H1 (cell line): Measurements from ENCODE around the gene NTMT1. TPM values are rescaled to one million over a fixed set of nuclear protein-coding genes. Genes with fewer than 3 reads are reported as not detected.

Experiments used
- CTCF ChIA-PET: fragments of 300-600 bp; sonication (Branson Sonifier 250); formaldehyde crosslinking; loops from one replicate; lab custom pipeline; 2021; ENCODE audit not compliant: partially characterized antibody; lab: Charles Lee
- POLR2A ChIA-PET: fragments of 300-600 bp; sonication (Branson Sonifier 250); formaldehyde crosslinking; loops from one replicate; lab custom pipeline; 2021; ENCODE audit warnings: inconsistent platforms; ENCODE audit not compliant: partially characterized antibody; lab: Charles Lee
- DNase-seq, 2 experiments: peaks; one replicate each; pipeline versions ENCODE4 v3.0.0 to v3.0.0-alpha.2; 2010 to 2022; ENCODE audit warnings: low spot score in 2 of 2, low read depth in 1 of 2, mixed read lengths in 1 of 2
- FAIRE-seq: peaks from 2 replicates; lab custom pipeline; 2011; peaks lifted over from hg19 to GRCh38; lab: Jason Lieb, UNC
- H2AFZ ChIP-seq: 2 replicates; pipeline ENCODE4 v1.8.1; 2012; ENCODE audit warnings: low read length, inconsistent platforms
- H2AK5ac ChIP-seq: 2 replicates; pipeline ENCODE4 v1.6.1; 2013; ENCODE audit warnings: low read depth, low read length
- H2BK120ac ChIP-seq: replicated peaks from 2 replicates; pipeline ENCODE3; 2013; ENCODE audit warnings: low read depth, low read length, inconsistent platforms
- H2BK12ac ChIP-seq: 2 replicates; pipeline ENCODE4 v1.6.1; 2013; ENCODE audit warnings: low read depth, low read length
- H2BK15ac ChIP-seq: 2 replicates; pipeline ENCODE4 v1.6.1; 2013; ENCODE audit warnings: low read length
- H2BK20ac ChIP-seq: 2 replicates; pipeline ENCODE4 v1.6.1; 2013; ENCODE audit warnings: low read length
- H2BK5ac ChIP-seq: 2 replicates; pipeline ENCODE4 v1.6.1; 2013; ENCODE audit warnings: low read depth, low read length
- H3K14ac ChIP-seq: 2 replicates; pipeline ENCODE4 v1.6.1; 2013; ENCODE audit warnings: inconsistent platforms; ENCODE audit not compliant: insufficient read length
- H3K18ac ChIP-seq: 2 replicates; pipeline ENCODE4 v1.6.1; 2013; ENCODE audit warnings: low read length; ENCODE audit errors: extremely low read depth
- H3K23ac ChIP-seq: 2 replicates; pipeline ENCODE4 v1.6.1; 2013; ENCODE audit warnings: inconsistent platforms; ENCODE audit not compliant: insufficient read length
- H3K23me2 ChIP-seq: 2 replicates; pipeline ENCODE4 v1.6.1; 2013; ENCODE audit warnings: low read depth, low read length
- H3K27ac ChIP-seq: 2 replicates; pipeline ENCODE4 v1.6.1; 2011; ENCODE audit warnings: low read depth, low read length, inconsistent platforms
- H3K27me3 ChIP-seq, 4 experiments: replicated peaks in 1 of 4; 1 replicate in 1 of 4; 2 replicates in 3 of 4; pipeline versions ENCODE4 v1.6.1 to v1.8.1; 2011 to 2013; ENCODE audit warnings: low read length in 3 of 4, mild to moderate bottlenecking in 3 of 4, inconsistent platforms in 2 of 4, mixed read lengths in 2 of 4, moderate library complexity in 1 of 4; ENCODE audit not compliant: control insufficient read depth in 3 of 4, insufficient read depth in 3 of 4; ENCODE audit errors: extremely low read depth in 1 of 4
- H3K36me3 ChIP-seq, 4 experiments: 2 replicates each; pipeline versions ENCODE4 v1.6.1 to v1.8.1; 2011 to 2013; ENCODE audit warnings: mild to moderate bottlenecking in 4 of 4, low read length in 3 of 4, moderate library complexity in 2 of 4, control low read depth in 1 of 4, inconsistent platforms in 1 of 4; ENCODE audit not compliant: insufficient read depth in 4 of 4, control insufficient read depth in 2 of 4
- H3K4ac ChIP-seq: replicated peaks from 2 replicates; pipeline ENCODE3; 2013; ENCODE audit warnings: low read length, low read depth, mixed read lengths, inconsistent platforms; ENCODE audit not compliant: insufficient read length
- H3K4me1 ChIP-seq, 4 experiments: replicated peaks in 1 of 4; 1 replicate in 1 of 4; 2 replicates in 3 of 4; pipeline versions ENCODE4 v1.6.1 to v1.8.1; 2011 to 2013; ENCODE audit warnings: low read length in 3 of 4, inconsistent platforms in 2 of 4, mixed read lengths in 1 of 4; ENCODE audit not compliant: insufficient read depth in 4 of 4, control insufficient read depth in 3 of 4
- H3K4me2 ChIP-seq, 2 experiments: 2 replicates each; pipeline versions ENCODE4 v1.6.1 to v1.8.1; 2011 to 2013; ENCODE audit warnings: low read depth in 2 of 2, low read length in 2 of 2, control low read depth in 1 of 2, inconsistent platforms in 1 of 2, mild to moderate bottlenecking in 1 of 2; ENCODE audit not compliant: insufficient read depth in 1 of 2
- H3K4me3 ChIP-seq, 4 experiments: fragments of 200-600, 300-600 bp in 1 of 4; sonication (generic), shearing (Covaris generic), sonication (Bioruptor Twin) in 1 of 4; 2 replicates each; pipeline versions ENCODE4 v1.5.1 to v1.8.1; 2011 to 2016; ENCODE audit warnings: low read length in 4 of 4, low read depth in 3 of 4, control low read depth in 2 of 4, inconsistent platforms in 2 of 4, mild to moderate bottlenecking in 2 of 4, mixed read lengths in 1 of 4, moderate library complexity in 1 of 4; ENCODE audit not compliant: insufficient read depth in 2 of 4; ENCODE audit errors: extremely low read depth in 1 of 4
- H3K56ac ChIP-seq: replicated peaks from 2 replicates; pipeline ENCODE3; 2013; ENCODE audit warnings: low read depth, mild to moderate bottlenecking, mixed read lengths, low read length, inconsistent platforms; ENCODE audit not compliant: insufficient read length
- H3K79me1 ChIP-seq: 2 replicates; pipeline ENCODE4 v1.6.1; 2013; ENCODE audit warnings: low read depth, low read length, control low read depth
- H3K79me2 ChIP-seq, 2 experiments: 2 replicates each; pipeline versions ENCODE4 v1.6.1 to v1.8.1; 2012 to 2013; ENCODE audit warnings: low read length in 2 of 2, mild to moderate bottlenecking in 2 of 2, inconsistent platforms in 1 of 2; ENCODE audit not compliant: insufficient read depth in 2 of 2, control insufficient read depth in 1 of 2
- H3K9ac ChIP-seq, 4 experiments: replicated peaks in 1 of 4; 1 replicate in 1 of 4; 2 replicates in 3 of 4; pipeline versions ENCODE4 v1.6.1 to v1.8.1; 2011 to 2013; ENCODE audit warnings: low read depth in 3 of 4, low read length in 3 of 4, control low read depth in 2 of 4, mild to moderate bottlenecking in 2 of 4, moderate library complexity in 2 of 4, inconsistent platforms in 1 of 4; ENCODE audit errors: extremely low read depth in 1 of 4
- H3K9me3 ChIP-seq, 2 experiments: 2 replicates each; pipeline versions ENCODE4 v1.6.1 to v1.8.1; 2012 to 2013; ENCODE audit warnings: mild to moderate bottlenecking in 2 of 2, moderate library complexity in 2 of 2, control low read depth in 1 of 2, inconsistent platforms in 1 of 2, low read depth in 1 of 2, low read length in 1 of 2, mixed read lengths in 1 of 2; ENCODE audit not compliant: insufficient read depth in 2 of 2
- H4K20me1 ChIP-seq, 2 experiments: replicated peaks in 1 of 2; 2 replicates each; pipeline versions ENCODE3 to v1.8.1; 2011 to 2013; ENCODE audit warnings: inconsistent platforms in 2 of 2, low read length in 2 of 2, mild to moderate bottlenecking in 1 of 2; ENCODE audit not compliant: insufficient read depth in 2 of 2, control insufficient read depth in 1 of 2
- H4K5ac ChIP-seq: 2 replicates; pipeline ENCODE4 v1.6.1; 2013; ENCODE audit warnings: low read length, low read depth, mixed read lengths, inconsistent platforms; ENCODE audit not compliant: insufficient read length
- H4K8ac ChIP-seq: 2 replicates; pipeline ENCODE4 v1.8.0; 2013; ENCODE audit warnings: mild to moderate bottlenecking, moderate library complexity, low read length, inconsistent platforms; ENCODE audit not compliant: insufficient read depth; ENCODE audit errors: extremely low read depth
- H4K91ac ChIP-seq: replicated peaks from 2 replicates; pipeline ENCODE3; 2013; ENCODE audit warnings: low read length, mixed read lengths, inconsistent platforms; ENCODE audit not compliant: insufficient read length
- RAD21 ChIP-seq, 2 experiments: IDR thresholded peaks in 1 of 2; conservative IDR thresholded peaks in 1 of 2; 2 replicates each; pipeline ENCODE4 v1.6.1; 2011; ENCODE audit warnings: low read depth in 2 of 2, low read length in 2 of 2, improper control_type of control experiment in 1 of 2, inconsistent platforms in 1 of 2, mild to moderate bottlenecking in 1 of 2, moderate library complexity in 1 of 2
- RXRA ChIP-seq: IDR thresholded peaks from 2 replicates; pipeline ENCODE4 v1.6.1; 2011; ENCODE audit warnings: low read depth, mild to moderate bottlenecking, low read length, moderate library complexity; ENCODE audit not compliant: insufficient read depth
- WGBS, 2 experiments: shearing (Covaris generic) in 1 of 2; methylation state at CpG; one replicate each; pipeline versions ENCODE4 v1.1.6 to v1.1.7; 2013 to 2015; ENCODE audit warnings: low lambda C conversion rate in 2 of 2, mixed read lengths in 2 of 2, inconsistent platforms in 1 of 2, low coverage in 1 of 2, missing lambda C conversion rate in 1 of 2; ENCODE audit not compliant: insufficient replicate concordance in 2 of 2, insufficient coverage in 1 of 2, insufficient read length in 1 of 2; ENCODE audit errors: extremely low coverage in 1 of 2, missing lambda C conversion rate in 1 of 2; 5-methylcytosine and 5-hydroxymethylcytosine counted together
- polyA plus RNA-seq, 7 experiments: library from polyadenylated mRNA; depleted of rRNA in 3 of 7; stranded (reverse) in 5 of 7; unstranded in 2 of 7; fragments of >200 nt in 5 of 7; fragments of 200-250 nt in 2 of 7; gene quantifications; 1 replicate in 5 of 7; 2 replicates in 1 of 7; 4 replicates in 1 of 7; pipeline versions ENCODE4 v1.2.1 to v1.2.3, GENCODE V29; 2011 to 2013; ENCODE audit warnings: missing spikeins in 2 of 7, mixed read lengths in 2 of 7
- total RNA-seq: library from RNA; stranded (reverse); fragmentation: NEBNext Ultra II Directional; extraction: Animal tissue kit (Norgen Biotek cat#: 25700); gene quantifications from 2 replicates; pipeline ENCODE4 v1.2.1, GENCODE V29; 2021
- TF ChIP-seq, protein P1 (sequence below), 3 experiments: IDR thresholded peaks; 1 replicate in 2 of 3; 2 replicates in 1 of 3; pipeline versions ENCODE4 v1.5.1 to v1.6.1; 2011; ENCODE audit warnings: low read length in 3 of 3, mild to moderate bottlenecking in 3 of 3, inconsistent platforms in 2 of 3, low read depth in 1 of 3, moderate library complexity in 1 of 3; ENCODE audit not compliant: insufficient read depth in 1 of 3; ENCODE audit errors: control extremely low read depth in 1 of 3

The NTMT1 gene
- total and polyA plus RNA-seq, 2 of the 8 experiments (the other 6 are each of a cell fraction or from before 2014, with no cell fraction given) = 66.8 to 70.2 TPM

DNA sequence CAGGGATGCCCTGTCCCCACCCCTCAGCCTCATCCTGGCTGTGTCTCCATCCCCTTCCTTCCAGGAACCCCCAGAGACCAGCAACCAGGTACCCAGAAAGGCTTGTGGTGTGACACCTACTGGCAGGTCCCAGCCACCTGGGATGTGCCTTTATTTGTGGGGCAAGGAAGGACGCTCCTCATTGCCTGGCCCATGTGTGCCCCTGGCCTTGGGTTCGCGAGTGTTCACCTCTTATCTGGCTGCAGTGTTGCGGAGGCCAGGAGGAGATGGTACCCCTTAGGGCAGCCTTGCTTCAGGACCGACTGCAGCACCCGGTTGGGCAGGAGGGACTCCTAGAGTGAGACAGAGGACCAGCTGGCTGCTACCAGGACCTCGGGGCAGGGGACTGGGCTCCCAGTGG, 13.8 kb upstream of the NTMT1 start:
- no peak overlapping the region for H2BK120ac ChIP-seq
- FAIRE-seq (no peak), DNase-seq (no peak)
- H3K9ac ChIP-seq = no peak overlapping the region
- peak overlapping the region; percentile 72; the same call in 1 of the 2 replicates for H2BK15ac ChIP-seq
- H3K36me3 ChIP-seq = no peaks in the 10 kb centered on the region
- no peak overlapping the region for H3K4ac ChIP-seq
- peaks cover 0 to 21% (median 10%) of the 10 kb centered on the region in 4 experiments; a peak in 6 of 7 replicates for H3K4me1 ChIP-seq
- no peak overlapping the region for H3K56ac ChIP-seq
- H3K14ac ChIP-seq = no peak overlapping the region
- H4K5ac ChIP-seq = no peak overlapping the region
- no peak overlapping the region for H4K8ac ChIP-seq
- H2BK5ac ChIP-seq = no peak overlapping the region
- H3K9me3 ChIP-seq = no peaks in the 10 kb centered on the region
- WGBS, 2 experiments = 72% methylated on average over 7 of the region's 7 CpGs; no CpG with 5 or more reads in 1 of the 2 experiments
- H4K20me1 ChIP-seq = no peaks in the 10 kb centered on the region
- no peak overlapping the region for H3K27ac ChIP-seq
- H3K79me1 ChIP-seq = no peaks in the 10 kb centered on the region
- no peak overlapping the region for H2AK5ac ChIP-seq
- peak in 1 of 2 experiments; percentile 7; a peak in 1 of 4 replicates for TF ChIP-seq RAD21 (IDR thresholded peaks at IDR 0.05 in 1 of 2, conservative IDR thresholded peaks at IDR 0.05 in 1 of 2; ENCODE audit: low read depth in 2 of 2, low read length in 2 of 2)
- TF ChIP-seq, protein P1, sequence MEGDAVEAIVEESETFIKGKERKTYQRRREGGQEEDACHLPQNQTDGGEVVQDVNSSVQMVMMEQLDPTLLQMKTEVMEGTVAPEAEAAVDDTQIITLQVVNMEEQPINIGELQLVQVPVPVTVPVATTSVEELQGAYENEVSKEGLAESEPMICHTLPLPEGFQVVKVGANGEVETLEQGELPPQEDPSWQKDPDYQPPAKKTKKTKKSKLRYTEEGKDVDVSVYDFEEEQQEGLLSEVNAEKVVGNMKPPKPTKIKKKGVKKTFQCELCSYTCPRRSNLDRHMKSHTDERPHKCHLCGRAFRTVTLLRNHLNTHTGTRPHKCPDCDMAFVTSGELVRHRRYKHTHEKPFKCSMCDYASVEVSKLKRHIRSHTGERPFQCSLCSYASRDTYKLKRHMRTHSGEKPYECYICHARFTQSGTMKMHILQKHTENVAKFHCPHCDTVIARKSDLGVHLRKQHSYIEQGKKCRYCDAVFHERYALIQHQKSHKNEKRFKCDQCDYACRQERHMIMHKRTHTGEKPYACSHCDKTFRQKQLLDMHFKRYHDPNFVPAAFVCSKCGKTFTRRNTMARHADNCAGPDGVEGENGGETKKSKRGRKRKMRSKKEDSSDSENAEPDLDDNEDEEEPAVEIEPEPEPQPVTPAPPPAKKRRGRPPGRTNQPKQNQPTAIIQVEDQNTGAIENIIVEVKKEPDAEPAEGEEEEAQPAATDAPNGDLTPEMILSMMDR (IDR thresholded peaks at IDR 0.05; ENCODE audit: control extremely low read depth in 1 of 3, insufficient read depth in 1 of 3, low read depth in 1 of 3, low read length in 3 of 3) = peak in 2 of 3 experiments; percentile 14 to 16; a peak in 2 of 4 replicates
- no peak for TF ChIP-seq RXRA
- H3K4me3 ChIP-seq = no peak overlapping the region
- ChIA-PET CTCF (interaction anchor here (0.7 to 6.2 kb wide), 16 partner anchors 11 to 480 kb away, joined by 3 to 71 read pairs (median 4); partner anchors contain the start of genes C9orf50 and NTMT1), POLR2A (no interaction called here)
- H3K79me2 ChIP-seq = no peaks in the 10 kb centered on the region
- H2AFZ ChIP-seq = no peak overlapping the region
- H3K4me2 ChIP-seq = no peak overlapping the region
- H3K27me3 ChIP-seq = peaks cover 0 to 7% (median 4%) of the 10 kb centered on the region in 4 experiments; a peak in 5 of 7 replicates
- H3K23ac ChIP-seq = no peak overlapping the region
- H2BK12ac ChIP-seq = peak overlapping the region; percentile 44; the same call in 1 of the 2 replicates
- no peak overlapping the region for H2BK20ac ChIP-seq
- no peak overlapping the region for H4K91ac ChIP-seq
- H3K18ac ChIP-seq = no peak overlapping the region
- H3K23me2 ChIP-seq = peaks cover 8% of the 10 kb centered on the region; the same call in 1 of the 2 replicates
